DND-41 (cell line): ENCODE data around the gene ST6GALNAC3.

ENCODE experiments used
- ATAC-seq: fragments of 200-7000 bp; cut with Tn5 transposase; 3 replicates; pipeline ENCODE4 v1.9.1; 2021; ENCODE audit warnings: low read depth; ENCODE audit not compliant: insufficient read depth
- DNase-seq: peaks from one replicate; pipeline ENCODE4 v3.0.0-alpha.2; 2020
- H2AFZ ChIP-seq: 2 replicates; pipeline ENCODE4 v1.6.0; 2012; ENCODE audit warnings: low read depth, low read length
- H3K27ac ChIP-seq: 2 replicates; pipeline ENCODE4 v1.5.1; 2012; ENCODE audit warnings: low read length, inconsistent platforms
- H3K27me3 ChIP-seq: fragments of 200-600 bp; sonication (generic); 2 replicates; pipeline ENCODE4 v1.6.0; 2012; ENCODE audit warnings: low read length, mild to moderate bottlenecking, inconsistent platforms; ENCODE audit not compliant: insufficient read depth, poor library complexity
- H3K36me3 ChIP-seq: 2 replicates; pipeline ENCODE4 v1.5.1; 2012; ENCODE audit warnings: low read length, inconsistent platforms; ENCODE audit not compliant: insufficient read depth
- H3K4me1 ChIP-seq: 2 replicates; pipeline ENCODE4 v1.5.1; 2012; ENCODE audit warnings: mild to moderate bottlenecking, low read length; ENCODE audit not compliant: insufficient read depth
- H3K4me2 ChIP-seq: 2 replicates; pipeline ENCODE4 v1.6.0; 2012; ENCODE audit warnings: mild to moderate bottlenecking, moderate library complexity, low read length, inconsistent platforms; ENCODE audit not compliant: insufficient read depth
- H3K4me3 ChIP-seq, 2 experiments: fragments of 200-600 bp in 1 of 2; shearing (Covaris generic) in 1 of 2; 2 replicates each; pipeline ENCODE4 v1.5.1; 2012 to 2016; ENCODE audit warnings: inconsistent platforms in 2 of 2, low read length in 2 of 2, mild to moderate bottlenecking in 2 of 2, low read depth in 1 of 2, moderate library complexity in 1 of 2
- H3K79me2 ChIP-seq: 2 replicates; pipeline ENCODE4 v1.6.0; 2012; ENCODE audit warnings: low read length, inconsistent platforms; ENCODE audit not compliant: insufficient read depth
- H3K9ac ChIP-seq: 2 replicates; pipeline ENCODE4 v1.6.0; 2012; ENCODE audit warnings: low read depth, mild to moderate bottlenecking, inconsistent platforms, low read length, moderate library complexity
- H3K9me3 ChIP-seq: 2 replicates; pipeline ENCODE4 v1.5.1; 2012; ENCODE audit warnings: low read length, moderate library complexity, mild to moderate bottlenecking, inconsistent platforms; ENCODE audit not compliant: insufficient read depth, severe bottlenecking
- H4K20me1 ChIP-seq: 2 replicates; pipeline ENCODE4 v1.6.0; 2012; ENCODE audit warnings: low read length; ENCODE audit not compliant: insufficient read depth
- EZH2 ChIP-seq: IDR thresholded peaks from 3 replicates; pipeline ENCODE4 v1.6.1; 2012; ENCODE audit warnings: borderline replicate concordance, low read depth, mild to moderate bottlenecking, moderate library complexity, low read length, inconsistent platforms; ENCODE audit not compliant: severe bottlenecking
- TF ChIP-seq, protein P1 (sequence below): IDR thresholded peaks from 2 replicates; pipeline ENCODE4 v1.5.1; 2012; ENCODE audit warnings: borderline replicate concordance, low read length, moderate library complexity, mild to moderate bottlenecking; ENCODE audit not compliant: poor library complexity, severe bottlenecking; ENCODE audit errors: extremely low read depth

The ST6GALNAC3 gene

DNA sequence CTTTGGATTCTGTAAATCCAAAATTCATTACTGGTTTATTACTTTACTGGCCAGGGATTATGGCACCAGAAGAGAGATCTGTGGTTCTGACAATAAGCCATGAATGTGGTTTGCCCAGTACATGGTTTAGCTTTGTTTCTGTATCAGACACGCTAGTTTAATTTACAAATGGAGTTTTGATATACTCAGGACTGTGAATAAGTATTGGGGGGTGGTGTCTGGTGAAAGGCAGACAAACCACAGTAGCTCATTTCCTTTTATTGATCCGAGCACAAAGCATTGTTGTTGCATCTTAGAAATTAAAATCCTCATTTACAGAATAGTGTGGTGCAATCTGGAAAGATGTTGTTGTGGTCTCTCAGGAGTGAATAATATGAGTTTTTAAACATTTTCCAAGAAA, 96.0 kb downstream of the ST6GALNAC3 start:
- no peaks in the 10 kb centered on the region for H3K4me1 ChIP-seq
- no peak for ATAC-seq
- no peaks in the 10 kb centered on the region for H4K20me1 ChIP-seq
- TF ChIP-seq, protein P1, sequence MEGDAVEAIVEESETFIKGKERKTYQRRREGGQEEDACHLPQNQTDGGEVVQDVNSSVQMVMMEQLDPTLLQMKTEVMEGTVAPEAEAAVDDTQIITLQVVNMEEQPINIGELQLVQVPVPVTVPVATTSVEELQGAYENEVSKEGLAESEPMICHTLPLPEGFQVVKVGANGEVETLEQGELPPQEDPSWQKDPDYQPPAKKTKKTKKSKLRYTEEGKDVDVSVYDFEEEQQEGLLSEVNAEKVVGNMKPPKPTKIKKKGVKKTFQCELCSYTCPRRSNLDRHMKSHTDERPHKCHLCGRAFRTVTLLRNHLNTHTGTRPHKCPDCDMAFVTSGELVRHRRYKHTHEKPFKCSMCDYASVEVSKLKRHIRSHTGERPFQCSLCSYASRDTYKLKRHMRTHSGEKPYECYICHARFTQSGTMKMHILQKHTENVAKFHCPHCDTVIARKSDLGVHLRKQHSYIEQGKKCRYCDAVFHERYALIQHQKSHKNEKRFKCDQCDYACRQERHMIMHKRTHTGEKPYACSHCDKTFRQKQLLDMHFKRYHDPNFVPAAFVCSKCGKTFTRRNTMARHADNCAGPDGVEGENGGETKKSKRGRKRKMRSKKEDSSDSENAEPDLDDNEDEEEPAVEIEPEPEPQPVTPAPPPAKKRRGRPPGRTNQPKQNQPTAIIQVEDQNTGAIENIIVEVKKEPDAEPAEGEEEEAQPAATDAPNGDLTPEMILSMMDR: no peak
- no peak for TF ChIP-seq EZH2
- no peaks in the 10 kb centered on the region for H3K9me3 ChIP-seq
- no peaks in the 10 kb centered on the region for H3K79me2 ChIP-seq
- H3K27me3 ChIP-seq: no peaks in the 10 kb centered on the region
- H3K36me3 ChIP-seq: no peaks in the 10 kb centered on the region
- H2AFZ ChIP-seq: no peak overlapping the region
- H3K27ac ChIP-seq: no peak overlapping the region
- no peak for DNase-seq
- no peak overlapping the region for H3K9ac ChIP-seq
- no peak overlapping the region for H3K4me2 ChIP-seq
- no peak overlapping the region for H3K4me3 ChIP-seq

DNA sequence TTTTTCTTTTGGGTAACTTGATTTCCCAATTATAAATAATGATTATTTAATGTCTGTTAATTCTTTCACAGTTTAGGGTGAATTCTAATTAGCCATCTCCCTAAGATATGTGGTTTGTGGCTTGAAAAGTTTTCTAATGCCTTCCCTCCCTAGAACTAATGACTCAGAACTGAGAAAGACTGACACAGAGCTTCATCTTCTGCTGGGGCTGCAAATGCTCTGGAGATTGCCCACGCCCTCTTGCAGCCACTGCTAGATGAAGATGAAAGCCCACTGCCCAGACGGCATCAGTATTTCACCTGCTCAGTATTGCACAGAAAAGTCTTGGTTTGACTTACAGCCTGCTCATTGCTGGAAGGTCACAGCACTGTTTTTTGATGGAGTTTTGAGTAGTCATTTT, 101.5 kb downstream of the ST6GALNAC3 start:
- Histone ChIP-seq H3K9me3 (no peaks in the 10 kb centered on the region), H3K27ac (no peak overlapping the region), H3K4me1 (no peaks in the 10 kb centered on the region), H2AFZ (no peak overlapping the region), H4K20me1 (no peaks in the 10 kb centered on the region), H3K4me2 (no peak overlapping the region), H3K4me3 (no peak overlapping the region), H3K36me3 (no peaks in the 10 kb centered on the region), H3K27me3 (no peaks in the 10 kb centered on the region), H3K79me2 (no peaks in the 10 kb centered on the region), H3K9ac (no peak overlapping the region)
- DNase-seq (no peak), ATAC-seq (no peak)
- TF ChIP-seq, protein P1: no peak
- TF ChIP-seq EZH2: no peak

DNA sequence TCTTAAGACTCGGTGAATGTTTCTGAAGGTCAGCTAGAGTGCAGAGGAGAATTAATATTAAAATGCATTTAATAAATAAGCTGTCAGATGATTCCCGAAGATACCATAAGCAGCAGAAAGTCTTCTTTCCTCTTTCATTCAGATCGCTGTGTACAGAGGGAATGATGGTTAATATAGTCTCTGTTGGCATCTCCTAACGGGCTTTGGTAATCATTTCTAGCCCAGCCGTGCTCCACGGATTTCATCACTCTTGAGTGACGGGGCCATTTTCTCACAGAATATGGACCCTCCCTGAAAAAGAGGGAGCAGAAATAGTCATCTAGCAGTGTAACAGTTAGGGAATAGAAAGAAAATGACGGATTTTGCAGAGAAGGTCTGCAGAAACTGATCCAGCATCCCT, 103.1 kb downstream of the ST6GALNAC3 start:
- Histone ChIP-seq H3K79me2 (no peaks in the 10 kb centered on the region), H2AFZ (no peak overlapping the region), H3K9ac (no peak overlapping the region), H3K9me3 (no peaks in the 10 kb centered on the region), H3K4me2 (no peak overlapping the region), H3K27me3 (no peaks in the 10 kb centered on the region), H3K4me3 (no peak overlapping the region), H3K27ac (no peak overlapping the region), H3K36me3 (no peaks in the 10 kb centered on the region), H3K4me1 (no peaks in the 10 kb centered on the region), H4K20me1 (no peaks in the 10 kb centered on the region)
- TF ChIP-seq, protein P1: no peak
- no peak for TF ChIP-seq EZH2
- DNase-seq (no peak), ATAC-seq (no peak)

- no peak overlapping the region for H3K4me3 ChIP-seq
- no peaks in the 10 kb centered on the region for H3K36me3 ChIP-seq
- no peak overlapping the region for H3K4me2 ChIP-seq
- no peaks in the 10 kb centered on the region for H4K20me1 ChIP-seq
- H2AFZ ChIP-seq: no peak overlapping the region
- H3K9ac ChIP-seq: no peak overlapping the region
- no peaks in the 10 kb centered on the region for H3K9me3 ChIP-seq
- no peak overlapping the region for H3K27ac ChIP-seq
- ATAC-seq: no peak
- TF ChIP-seq, protein P1: no peak
- no peak for TF ChIP-seq EZH2
- H3K79me2 ChIP-seq: no peaks in the 10 kb centered on the region
- no peak for DNase-seq
- H3K4me1 ChIP-seq: no peaks in the 10 kb centered on the region
- H3K27me3 ChIP-seq: no peaks in the 10 kb centered on the region
Measured at GRCh38 chr1:76179219-76179698, 104.7 kb downstream of the ST6GALNAC3 start.
